GM12891 (cell line): ENCODE measurements around the gene SLC22A23.

ENCODE experiments used
- POLR2A ChIP-seq: IDR thresholded peaks from 2 replicates; pipeline ENCODE4 v1.6.1; 2011; ENCODE audit warnings: low read depth, low read length, control low read depth
- POLR2AphosphoS5 ChIP-seq: IDR thresholded peaks from 2 replicates; pipeline ENCODE4 v1.6.1; 2011; ENCODE audit warnings: low read depth, low read length, control low read depth
- POU2F2 ChIP-seq: IDR thresholded peaks from 2 replicates; pipeline ENCODE4 v1.6.1; 2011; ENCODE audit warnings: low read depth, mild to moderate bottlenecking, control low read depth, low read length, moderate library complexity

- TF ChIP-seq POLR2A (no peak), POU2F2 (no peak), POLR2AphosphoS5 (no peak)
Observed at GRCh38 chr6:3398755-3399696, 57.8 kb downstream of the SLC22A23 start.
